Fibroblast of peridontal ligament (primary cell): ENCODE measurements around the gene ENTPD2.

ENCODE experiments used
- DNase-seq: peaks from one replicate; pipeline ENCODE4 v3.0.0-alpha.2; 2010; ENCODE audit errors: extremely low read depth

ENTPD2 gene

DNA sequence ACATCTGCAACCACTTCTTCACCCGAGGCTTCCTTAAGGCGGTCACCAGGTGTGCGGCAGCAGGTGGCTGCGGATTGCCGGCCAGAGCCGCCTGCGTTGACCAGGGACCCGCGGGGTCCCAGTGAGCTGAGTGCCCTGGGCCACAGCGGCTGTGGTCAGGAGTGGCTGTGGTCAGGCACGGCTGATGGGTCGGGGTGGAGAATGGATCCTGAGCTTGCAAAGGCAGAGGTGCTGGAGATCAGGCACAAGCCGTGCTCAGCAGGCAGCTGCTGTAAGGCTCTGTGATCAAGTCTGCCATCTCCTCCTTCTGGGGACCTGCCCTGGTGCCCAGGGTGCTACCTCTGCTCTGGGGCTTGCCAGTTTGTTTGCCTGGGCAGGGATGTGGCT, 25.5 kb upstream of the ENTPD2 start:
- no peak for DNase-seq

DNA sequence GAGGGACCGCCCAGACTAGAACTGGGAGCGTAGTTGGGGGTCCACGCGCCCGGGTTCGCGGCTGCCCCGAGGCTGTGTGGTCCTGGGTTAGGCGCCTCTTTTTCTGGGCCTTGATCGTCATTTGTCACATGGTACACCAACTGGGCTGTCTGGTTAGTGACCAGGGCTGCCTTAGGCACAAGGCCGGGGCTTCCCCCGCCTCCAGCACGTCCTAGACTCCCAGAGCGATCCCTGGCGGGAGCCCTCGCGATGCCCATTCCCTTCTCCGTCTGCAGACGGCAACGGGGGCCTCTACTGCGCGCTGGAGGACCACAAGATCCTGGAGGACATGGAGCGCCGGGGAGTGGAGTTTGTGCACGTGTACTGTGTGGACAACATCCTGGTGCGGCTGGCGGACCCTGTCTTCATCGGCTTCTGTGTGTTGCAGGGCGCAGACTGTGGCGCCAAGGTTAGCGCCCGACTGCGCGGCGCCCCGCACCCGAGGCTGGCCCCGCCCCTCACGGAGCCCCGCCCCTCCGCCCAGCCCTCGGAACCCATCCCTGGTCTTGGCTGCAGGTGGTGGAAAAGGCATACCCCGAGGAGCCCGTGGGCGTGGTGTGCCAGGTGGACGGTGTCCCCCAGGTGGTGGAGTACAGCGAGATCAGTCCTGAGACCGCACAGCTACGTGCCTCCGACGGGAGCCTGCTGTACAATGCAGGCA, 25.0 kb upstream of the ENTPD2 start:
- no peak for DNase-seq

DNA sequence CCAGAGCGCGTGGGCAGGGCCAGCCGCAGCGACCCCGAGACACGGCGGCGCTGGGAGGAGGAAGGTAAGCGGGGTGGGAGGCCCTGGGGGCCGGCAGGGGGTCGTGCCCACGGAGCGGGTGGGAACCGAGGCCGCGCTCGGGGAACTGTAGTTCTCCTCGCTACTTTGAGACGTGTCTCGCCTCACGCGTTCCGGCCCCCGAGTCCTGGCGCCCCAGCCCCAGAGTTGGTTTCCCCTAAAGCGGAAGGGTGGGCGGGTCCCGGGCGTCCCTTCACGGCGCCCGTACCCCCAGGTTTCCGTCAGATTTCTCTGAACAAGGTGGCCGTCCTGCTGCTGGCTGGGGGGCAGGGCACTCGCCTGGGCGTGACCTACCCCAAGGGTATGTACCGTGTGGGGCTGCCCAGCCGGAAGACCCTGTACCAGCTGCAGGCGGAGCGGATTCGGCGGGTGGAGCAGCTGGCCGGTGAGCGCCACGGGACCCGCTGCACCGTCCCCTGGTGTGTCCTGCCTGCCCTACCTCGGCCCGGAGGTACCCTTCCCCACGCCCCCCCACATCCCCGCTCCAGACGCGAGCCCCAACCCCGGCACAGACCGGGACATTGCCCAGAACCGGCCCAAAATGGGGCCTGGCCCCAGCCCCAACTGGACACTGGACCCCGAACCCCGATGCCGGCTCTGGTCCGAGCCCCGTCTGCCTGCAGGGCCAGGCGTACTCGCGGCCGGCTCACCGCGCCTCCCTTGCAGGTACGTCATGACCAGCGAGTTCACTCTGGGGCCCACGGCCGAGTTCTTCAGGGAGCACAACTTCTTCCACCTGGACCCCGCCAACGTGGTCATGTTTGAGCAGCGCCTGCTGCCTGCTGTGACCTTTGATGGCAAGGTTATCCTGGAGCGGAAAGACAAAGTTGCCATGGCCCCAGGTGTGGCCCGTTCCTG, 24.2 kb upstream of the ENTPD2 start:
- no peak for DNase-seq

DNA sequence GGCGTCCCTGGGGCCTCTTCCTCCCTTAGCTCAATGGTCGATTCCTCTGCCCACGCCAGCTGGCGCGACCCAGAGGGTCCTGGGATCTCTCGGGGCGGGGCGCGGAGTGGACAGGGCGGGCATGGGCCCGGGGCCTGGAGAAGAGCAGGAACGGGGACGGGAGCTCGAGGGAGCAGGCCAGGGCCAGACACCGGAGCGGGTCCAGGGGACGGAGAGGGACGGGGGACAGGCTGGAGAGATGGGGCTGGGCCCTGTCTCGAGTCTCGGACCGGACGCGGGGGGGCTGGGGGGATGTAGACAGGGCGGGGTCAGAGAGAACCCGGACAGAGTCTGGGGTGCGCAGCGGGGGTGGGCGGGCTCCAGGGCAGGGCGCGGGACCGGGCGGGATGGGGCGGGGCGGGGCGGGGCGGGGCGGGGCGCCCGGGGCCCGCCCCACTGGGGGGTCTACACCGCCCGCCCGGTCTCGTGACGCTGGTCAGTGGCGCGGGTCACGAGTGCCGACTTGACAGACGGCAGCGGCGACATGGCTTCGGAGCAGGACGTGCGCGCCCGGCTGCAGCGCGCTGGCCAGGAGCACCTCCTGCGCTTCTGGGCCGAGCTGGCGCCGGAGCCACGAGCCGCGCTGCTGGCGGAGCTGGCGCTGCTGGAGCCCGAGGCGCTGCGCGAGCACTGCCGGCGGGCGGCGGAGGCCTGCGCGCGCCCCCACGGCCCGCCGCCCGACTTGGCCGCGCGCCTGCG, 23.3 kb upstream of the ENTPD2 start, which contains the start of gene UAP1L1:
Gene UAP1L1 (plus strand): TSS at position 508 of the 738 bp plus-strand sequence. CDS start 16 bp downstream, at position 524.
- peak; percentile 46 for DNase-seq

DNA sequence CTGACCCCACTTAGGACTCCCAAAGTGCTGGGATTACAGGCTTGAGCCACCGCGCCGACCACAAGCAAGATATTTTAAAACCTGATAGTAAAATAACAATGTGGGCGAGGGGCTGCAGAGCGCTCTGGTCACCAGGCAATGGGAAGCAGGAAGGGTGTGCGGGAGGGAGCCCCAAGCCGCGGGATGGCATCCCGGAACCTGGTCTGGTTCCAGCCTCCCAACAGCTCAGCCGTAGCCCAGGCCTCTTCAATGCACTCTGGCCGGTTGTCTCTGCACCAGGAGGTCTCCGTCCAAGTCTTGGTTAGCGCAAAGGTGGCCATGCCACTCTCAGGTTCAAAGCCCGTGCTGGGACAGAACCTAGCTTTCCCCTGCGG, 22.8 kb upstream of the ENTPD2 start:
- no peak for DNase-seq

DNA sequence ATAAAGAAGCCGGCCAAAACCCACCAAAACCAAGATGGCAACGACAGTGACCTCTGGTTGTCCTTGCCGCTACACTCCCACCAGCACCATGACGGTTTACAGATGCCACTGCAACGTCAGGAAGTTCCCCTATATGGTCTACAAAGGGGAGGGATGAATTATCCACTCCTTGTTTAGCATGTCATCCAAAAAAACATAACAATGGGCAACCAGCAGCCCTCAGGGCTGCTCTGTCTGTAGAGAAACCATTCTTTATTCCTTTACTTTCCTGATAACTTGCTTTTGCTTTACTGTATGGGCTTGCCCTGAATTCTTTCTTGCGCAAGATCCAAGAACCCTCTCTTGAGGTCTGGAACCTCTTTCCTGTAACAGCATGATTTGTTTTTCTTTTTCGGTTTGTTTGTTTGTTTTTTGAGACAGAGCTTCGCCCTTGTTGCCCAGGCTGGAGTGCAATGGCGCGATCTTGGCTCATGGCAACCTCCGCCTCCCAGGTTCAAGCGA, 21.5 kb upstream of the ENTPD2 start:
- DNase-seq = no peak

DNA sequence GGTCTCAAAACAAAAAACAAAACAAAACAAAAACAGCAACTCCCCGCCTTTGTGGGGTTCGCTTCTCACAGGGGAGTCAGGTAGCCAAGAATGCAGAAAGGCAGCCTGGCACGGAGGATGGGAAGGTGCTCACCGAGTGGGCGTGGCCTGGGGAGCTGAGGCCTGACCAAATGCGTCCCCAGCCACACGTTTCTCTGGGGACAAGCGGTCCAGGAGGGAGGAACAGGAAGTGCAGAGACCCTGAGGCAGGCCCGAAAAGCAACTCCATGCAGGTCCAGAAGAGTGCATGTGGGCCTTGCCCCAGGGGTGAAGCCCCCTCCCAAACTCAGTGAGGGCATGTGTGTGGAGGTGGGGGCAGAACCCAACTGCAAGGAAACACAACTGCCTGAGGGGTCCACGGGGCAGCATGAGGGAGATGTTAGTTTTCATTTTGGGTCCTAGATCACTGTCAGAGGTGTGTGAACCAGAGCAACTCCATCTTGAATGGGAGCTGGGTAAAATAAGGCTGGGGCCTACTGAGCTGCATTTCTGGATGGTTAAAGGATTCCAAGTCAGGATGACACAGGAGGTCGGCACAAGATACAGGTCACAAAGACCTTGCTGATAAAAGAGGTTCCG, 20.9 kb upstream of the ENTPD2 start:
- DNase-seq = no peak

DNA sequence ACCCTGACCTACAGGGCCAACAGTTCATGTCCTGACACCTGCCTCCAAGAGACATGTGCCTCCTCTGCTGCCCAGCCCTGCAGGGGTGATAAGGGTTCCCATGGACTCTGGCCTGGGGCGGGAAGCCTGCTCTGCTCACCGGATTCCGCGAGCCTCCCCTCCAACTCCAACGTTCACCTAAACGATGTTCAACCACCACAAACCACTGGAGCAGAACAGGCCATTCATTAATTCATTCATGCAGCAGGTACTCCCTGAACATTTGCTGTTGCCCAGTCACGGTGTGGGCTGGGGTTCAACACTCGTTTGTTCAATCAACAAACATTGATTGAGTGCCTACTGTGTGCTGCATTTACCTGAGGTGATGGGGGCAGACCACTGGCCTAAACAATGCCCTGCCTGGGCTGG, 20.1 kb upstream of the ENTPD2 start:
- no peak for DNase-seq

DNA sequence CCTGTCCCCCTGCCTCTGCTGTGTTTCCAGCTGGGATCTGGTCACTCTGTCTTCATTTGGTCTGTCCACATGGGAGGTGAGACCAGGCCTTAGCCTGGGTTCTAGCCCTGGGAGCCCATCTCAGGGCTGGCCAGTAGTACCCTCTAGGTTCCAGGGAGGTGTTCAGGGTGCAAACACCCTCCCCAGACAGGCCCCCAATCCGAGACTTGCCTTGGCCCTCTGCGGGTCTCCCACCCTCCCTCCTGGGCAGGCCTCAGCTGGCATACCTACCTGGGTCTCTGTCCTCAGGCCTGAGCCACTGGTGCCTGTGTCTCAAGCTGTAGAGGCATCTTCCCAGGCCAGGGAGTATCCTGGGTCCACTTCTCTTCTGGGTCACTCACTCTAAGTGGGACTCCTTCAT, 17.4 kb upstream of the ENTPD2 start:
- DNase-seq = no peak

DNA sequence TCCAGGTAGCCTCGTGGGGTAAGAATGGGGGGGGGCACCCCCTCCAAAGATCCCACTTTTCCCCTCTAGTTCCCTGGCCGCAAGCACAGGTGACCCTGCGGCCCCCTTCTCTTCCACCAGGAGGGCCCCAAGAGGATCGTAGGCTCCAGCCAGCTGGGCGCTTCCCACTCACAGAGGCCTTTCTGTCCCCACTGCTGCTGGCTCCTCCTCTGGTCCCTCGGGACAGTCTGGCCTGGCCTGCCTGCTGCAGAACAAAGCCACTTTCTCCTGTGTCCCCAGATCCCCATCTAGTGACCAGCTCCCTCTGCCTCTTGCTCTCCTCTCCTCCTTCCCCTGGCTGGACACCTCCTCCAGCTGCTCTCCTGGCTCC, 17.0 kb upstream of the ENTPD2 start:
- no peak for DNase-seq

DNA sequence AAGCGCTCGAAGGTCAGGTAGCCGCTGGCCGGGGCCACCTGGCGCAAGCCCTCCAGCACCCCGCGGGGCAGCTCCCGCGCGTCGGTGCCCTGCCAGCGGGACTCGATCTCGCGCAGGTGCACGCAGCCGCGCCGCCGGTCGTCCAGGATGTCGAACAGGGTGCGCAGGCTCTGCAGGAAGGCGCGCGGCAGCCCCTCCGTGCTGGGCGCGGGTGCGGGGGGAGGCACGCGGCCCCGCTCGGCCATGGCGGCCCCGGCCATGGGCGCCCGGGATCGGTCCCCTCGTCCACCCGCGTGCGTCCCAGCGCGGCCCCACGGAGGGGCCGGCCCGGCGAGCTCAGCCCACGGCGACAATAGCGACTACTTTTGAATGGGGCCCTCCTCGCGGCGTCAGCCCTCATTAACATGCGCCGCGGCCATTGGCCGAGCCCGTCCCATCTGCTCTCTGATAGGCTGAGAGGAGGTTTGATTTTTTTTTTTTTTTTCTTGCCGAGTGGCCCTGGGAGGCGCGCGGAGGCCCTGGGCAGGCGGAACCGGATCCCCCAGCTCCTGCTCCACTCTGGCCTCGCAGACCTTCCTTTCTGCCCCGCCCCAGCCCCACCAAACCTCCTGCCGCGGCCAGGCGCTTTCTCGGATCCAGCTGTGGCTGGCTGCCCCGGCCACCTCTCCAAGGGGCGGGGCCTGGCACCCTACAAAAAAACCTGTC, 16.5 kb upstream of the ENTPD2 start, which contains the start of gene SAPCD2:
Gene SAPCD2 (minus strand): TSS at position 357 of the 705 bp plus-strand sequence. CDS start 97 bp downstream, at position 260.
- peak; percentile 73 for DNase-seq

DNA sequence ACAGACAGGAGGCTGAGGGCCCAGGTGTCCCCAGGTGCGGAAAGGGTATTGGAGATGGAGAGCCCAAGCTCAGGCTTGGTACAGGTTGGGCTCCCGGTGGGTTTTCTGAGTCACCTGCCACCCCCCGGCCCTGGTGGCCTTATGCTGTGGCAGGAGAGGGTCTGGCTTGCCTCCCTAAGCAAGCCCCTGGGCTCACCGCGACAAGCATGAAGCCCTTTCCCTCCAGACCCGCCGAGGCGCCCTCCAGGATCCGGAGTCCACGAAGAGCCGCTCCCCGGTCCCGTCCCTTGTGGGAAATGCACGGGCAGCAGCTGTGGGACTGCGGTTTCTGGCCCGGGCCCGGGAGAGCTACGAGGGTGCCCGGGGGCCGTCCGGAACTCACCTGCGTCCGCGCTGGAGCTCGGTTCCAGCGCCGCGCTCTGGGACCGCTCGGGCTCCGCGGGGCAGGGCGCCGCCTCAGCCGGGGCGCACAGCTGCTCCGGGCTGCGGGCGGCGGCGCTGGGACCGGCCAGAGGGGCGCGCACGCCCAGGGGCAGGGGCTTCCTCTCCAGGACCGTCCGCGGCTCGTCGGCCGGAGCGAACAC, 15.7 kb upstream of the ENTPD2 start:
- no peak for DNase-seq

DNA sequence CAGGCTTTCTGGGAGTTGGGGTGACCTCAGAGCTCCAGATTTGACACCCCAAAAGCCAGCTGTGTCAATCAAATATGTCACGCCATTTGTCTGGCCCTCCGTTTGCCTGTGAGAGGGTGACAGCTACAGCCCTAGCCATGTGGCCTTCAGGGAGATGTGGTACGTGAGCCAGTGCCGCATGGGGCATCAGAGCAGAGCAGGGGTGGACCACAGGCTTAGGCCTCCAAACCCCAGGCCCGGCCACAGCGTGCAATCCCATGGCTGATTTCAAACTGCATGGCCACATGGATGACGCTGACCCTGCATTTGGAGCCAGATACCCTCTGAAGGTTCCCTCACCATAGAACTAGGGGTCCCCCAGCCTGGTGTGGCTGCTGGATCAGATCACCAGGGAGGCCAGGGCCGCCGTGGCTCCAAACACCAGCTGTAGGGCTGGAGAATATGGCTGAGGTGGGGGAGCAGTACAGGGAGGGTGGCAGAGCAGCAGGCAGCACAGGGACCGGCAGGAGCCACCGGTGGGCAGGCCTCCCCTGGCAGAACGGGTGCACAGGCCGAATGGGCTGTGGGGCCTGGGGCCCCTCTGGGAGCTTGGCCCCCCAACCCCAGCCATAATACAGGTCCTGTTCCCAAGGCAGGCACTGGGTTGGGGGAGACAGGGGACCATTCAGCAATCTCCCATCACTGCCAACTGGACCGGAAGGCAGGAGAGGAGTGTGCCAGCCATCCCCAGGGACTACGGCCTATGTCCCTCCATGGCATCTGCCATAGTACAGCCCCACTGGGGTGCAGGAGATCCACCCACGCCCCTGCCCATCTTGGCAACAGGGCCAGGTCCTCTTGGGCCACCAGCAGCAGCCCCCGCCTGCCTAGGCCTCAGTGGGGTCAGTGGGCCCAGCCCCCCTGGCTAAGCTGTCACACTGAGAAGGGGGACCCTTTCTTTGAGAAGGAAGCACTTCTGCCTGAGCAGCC, 15.0 kb upstream of the ENTPD2 start:
- DNase-seq = no peak

DNA sequence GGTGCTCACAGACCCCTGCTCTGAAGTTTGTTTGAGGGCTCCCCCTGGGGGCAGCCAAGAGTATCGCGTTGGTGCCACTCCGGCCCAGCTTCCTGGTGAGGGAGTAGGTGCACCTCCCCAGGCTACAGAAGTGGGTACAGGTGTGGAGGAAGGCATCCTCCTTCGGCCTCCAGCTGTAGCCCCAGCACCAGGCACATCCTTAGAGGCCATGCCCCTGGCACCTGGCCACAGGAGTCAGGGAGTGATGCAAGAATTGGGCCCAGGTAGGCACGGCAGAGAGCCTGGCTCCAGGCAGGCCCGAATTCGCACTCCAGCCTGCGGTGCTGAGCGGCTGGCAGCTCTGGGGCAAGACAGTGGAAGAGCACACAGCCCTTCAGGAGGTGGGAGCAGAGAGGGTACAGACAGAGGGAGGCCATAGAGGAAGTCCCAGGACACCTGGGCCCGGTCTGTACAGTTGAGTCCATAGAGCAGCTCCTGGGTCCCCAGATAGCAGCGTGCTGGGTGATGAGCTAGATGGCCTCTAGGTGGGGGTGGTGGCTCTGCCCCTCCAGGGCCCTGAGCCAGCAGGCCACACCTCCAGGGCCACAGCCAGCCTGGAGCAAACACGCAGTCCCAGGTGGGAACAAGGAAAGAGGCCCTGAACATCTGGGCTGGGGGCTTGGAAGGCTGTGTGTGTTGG, 14.1 kb upstream of the ENTPD2 start:
- DNase-seq = peak; percentile 69

DNA sequence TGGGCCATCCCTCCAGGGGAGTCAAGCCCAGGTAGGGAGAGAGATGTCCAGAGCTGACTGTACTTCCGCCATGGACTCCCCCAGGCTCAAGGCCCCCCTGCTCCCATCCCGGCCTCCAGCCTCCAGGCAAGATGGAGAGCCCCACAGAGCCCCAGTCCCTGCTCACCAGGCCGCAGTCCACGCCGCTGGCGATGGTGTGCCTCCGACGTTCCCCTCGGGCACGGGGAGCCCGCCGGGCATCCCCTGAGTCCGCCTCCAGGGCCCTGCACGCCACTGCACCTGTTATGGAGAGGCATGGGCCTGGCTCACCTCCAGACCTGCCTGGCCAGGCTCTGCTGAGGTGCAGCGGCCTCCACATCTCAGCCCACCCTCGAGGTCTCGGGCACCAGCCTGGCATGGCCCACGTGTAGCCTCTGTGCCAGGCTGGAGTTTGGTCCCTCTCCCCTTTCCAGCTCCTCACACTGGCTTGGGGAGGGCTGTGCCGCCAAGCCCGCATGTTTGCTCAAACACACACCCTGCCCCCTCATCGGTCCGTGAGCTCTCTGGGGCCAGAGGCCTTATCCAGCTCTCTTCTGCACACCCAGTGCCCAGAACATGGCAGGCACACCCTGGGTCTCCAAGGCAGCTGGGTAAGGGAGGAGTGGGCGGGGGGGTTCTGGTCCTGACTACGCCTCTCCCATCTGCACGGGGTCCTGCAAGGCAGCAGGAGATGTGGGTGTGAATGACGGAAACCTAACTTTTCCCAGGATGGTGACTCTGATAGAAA, 12.4 kb upstream of the ENTPD2 start:
- no peak for DNase-seq

DNA sequence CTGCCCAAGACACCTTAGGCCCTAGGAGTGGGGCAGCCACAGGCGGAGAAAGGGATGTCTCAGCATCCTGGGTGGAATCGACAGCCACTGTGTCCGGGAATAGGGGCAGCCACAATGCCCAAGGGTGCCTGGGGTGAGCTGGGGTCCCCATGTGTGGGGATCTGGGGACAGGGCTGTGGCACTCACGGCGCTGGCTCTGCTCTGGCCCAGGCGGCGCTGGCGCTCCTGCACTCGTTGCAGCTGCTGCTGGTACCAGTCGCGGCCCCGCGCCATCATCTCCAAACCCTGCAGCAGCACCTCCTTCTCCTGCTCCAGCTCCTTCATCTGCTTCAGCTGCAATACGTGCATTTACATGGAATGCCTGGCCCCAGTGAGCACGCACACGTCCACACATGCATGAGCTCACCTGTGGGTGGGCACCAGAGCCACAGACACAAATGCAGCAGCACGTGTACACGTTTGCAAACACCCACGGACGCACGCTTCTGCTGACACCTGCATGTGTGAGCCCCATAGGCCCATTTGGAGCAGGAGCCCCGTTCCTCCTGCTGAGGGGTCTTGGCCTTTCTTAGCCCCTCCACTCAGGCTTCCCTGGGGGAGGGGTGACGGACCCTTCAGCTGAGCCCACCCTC, 11.6 kb upstream of the ENTPD2 start:
- no peak for DNase-seq

DNA sequence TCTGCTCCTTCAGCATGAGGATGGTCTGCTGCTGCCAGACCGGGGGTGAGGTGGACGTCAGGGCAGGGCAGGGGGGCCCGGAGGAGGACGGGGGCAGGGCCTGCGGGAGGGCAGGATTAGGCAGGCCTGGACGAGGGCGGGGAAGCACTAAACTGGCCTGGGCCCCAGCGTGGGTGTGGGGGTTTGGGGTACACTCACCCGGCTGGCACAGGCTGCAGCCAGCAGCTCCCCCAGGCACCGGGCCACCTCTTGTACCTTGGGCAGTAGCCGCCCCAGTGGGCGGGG, 11.0 kb upstream of the ENTPD2 start:
- DNase-seq = no peak
